ENCODE measurements around the gene BTN3A1. TPM values are rescaled to one million over a fixed set of nuclear protein-coding genes. Genes with fewer than 3 reads are reported as not detected.

Gene BTN3A1
- total and polyA plus RNA-seq, 10 of the 15 experiments (the other 5 are each of a cell fraction or from before 2014, with no cell fraction given) = 5.6 to 60.1 (median 16.1) TPM

- no peak for TF ChIP-seq SUZ12 (IDR thresholded peaks at IDR 0.05; ENCODE audit: unreplicated experiment)
- no peak for TF ChIP-seq SMAD1 (IDR thresholded peaks at IDR 0.05; ENCODE audit: low read depth, partially characterized antibody)
- no peak for TF ChIP-seq KAT2A (conservative IDR thresholded peaks at IDR 0.05; ENCODE audit: control insufficient read depth, low read depth, low read length)
- TF ChIP-seq ATF7 (IDR thresholded peaks at IDR 0.05; ENCODE audit: low read depth) = peak; percentile 78
- no peak for TF ChIP-seq RFX5 (IDR thresholded peaks at IDR 0.05; ENCODE audit: low read depth, low read length)
- peak; percentile 87; the same call in 1 of the 2 replicates for TF ChIP-seq ASH2L (IDR thresholded peaks at IDR 0.05; ENCODE audit: borderline replicate concordance, low read depth)
- 0 out of 2 replicates have a peak, but pooled peaks have one; percentile 15 for TF ChIP-seq ZBTB33 (IDR thresholded peaks at IDR 0.05)
- TF ChIP-seq YBX1 (IDR thresholded peaks at IDR 0.05) = no peak
- TF ChIP-seq GABPA (IDR thresholded peaks at IDR 0.05; ENCODE audit: low read depth) = 0 out of 2 replicates have a peak, but pooled peaks have one; percentile 33
- peak; percentile 36; the same call in 1 of the 2 replicates for TF ChIP-seq BMI1 (IDR thresholded peaks at IDR 0.05; ENCODE audit: borderline replicate concordance)
- TF ChIP-seq STAT3 (IDR thresholded peaks at IDR 0.05; ENCODE audit: low read depth, low read length) = no peak
- TF ChIP-seq TCF12 (IDR thresholded peaks at IDR 0.05; ENCODE audit: low read depth, low read length) = no peak
- TF ChIP-seq EGR1 (IDR thresholded peaks at IDR 0.05; ENCODE audit: borderline replicate concordance in 1 of 2, low read depth in 2 of 2, low read length in 2 of 2) = 0 out of 3 replicates have a peak, but pooled peaks of 1 of the 2 experiments have one; percentile 14
- TF ChIP-seq CTCF (IDR thresholded peaks at IDR 0.05 in 2 of 3, conservative IDR thresholded peaks at IDR 0.05 in 1 of 3; ENCODE audit: control insufficient read depth in 2 of 3, extremely low read depth in 1 of 3, insufficient read depth in 1 of 3, low read depth in 3 of 3, low read length in 3 of 3) = no peak
- TF ChIP-seq REST (IDR thresholded peaks at IDR 0.05; ENCODE audit: low read depth, low read length) = no peak
- TF ChIP-seq NFYB (IDR thresholded peaks at IDR 0.05; ENCODE audit: insufficient read depth, low read depth, low read length) = no peak
- peak; percentile 67 for TF ChIP-seq NR2F1 (conservative IDR thresholded peaks at IDR 0.05)
- no peak for TF ChIP-seq USF2 (IDR thresholded peaks at IDR 0.05; ENCODE audit: borderline replicate concordance, low read depth, low read length)
- TF ChIP-seq EP300 (IDR thresholded peaks at IDR 0.05; ENCODE audit: borderline replicate concordance in 1 of 2, control insufficient read depth in 1 of 2, low read depth in 2 of 2, low read length in 2 of 2) = peak; percentile 70 to 74; a peak in 3 of 4 replicates
- no peak for TF ChIP-seq HCFC1 (IDR thresholded peaks at IDR 0.05; ENCODE audit: low read length)
- TF ChIP-seq CBFB (IDR thresholded peaks at IDR 0.05; ENCODE audit: low read depth) = peak; percentile 89
- no peak for TF ChIP-seq CBX3 (IDR thresholded peaks at IDR 0.05; ENCODE audit: borderline replicate concordance, low read depth)
These were observed 43.5 kb upstream of the BTN3A1 start (continued) for GRCh38 chr6:26358511-26358981.
